Measurements from ENCODE around the gene SEMA4G.

DNA sequence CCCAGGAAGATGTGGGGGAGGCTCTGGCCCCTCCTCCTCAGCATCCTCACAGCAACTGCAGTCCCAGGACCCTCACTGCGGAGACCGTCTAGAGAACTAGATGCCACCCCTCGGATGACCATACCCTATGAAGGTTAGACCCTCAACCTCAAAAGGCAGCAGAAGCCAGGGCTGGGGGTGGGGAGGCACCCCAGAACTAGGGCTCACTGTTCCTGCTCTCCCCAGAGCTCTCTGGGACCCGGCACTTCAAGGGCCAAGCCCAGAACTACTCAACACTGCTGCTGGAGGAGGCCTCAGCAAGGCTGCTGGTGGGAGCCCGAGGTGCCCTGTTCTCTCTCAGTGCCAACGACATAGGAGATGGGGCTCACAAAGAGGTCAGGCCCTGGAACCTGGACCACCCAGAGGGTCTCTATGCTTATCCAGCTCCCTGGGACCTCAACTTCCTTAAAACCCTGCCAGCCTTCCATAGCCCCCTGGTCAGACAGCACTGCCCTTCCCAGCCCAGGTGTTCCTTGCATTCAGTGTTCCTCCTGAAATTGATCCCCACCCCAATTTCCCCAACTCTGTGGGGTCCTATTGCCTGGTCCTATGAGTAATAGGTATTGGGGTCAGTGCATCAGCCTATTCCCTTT, 3.7 kb downstream of the SEMA4G start:
- TF ChIP-seq SMC3 (IDR thresholded peaks at IDR 0.05; ENCODE audit: low read length), result no peak
- no peak for TF ChIP-seq FOXP1 (IDR thresholded peaks at IDR 0.05)
- no peak for TF ChIP-seq FOXP1 (CRISPR knock-in tag; IDR thresholded peaks at IDR 0.05)
- TF ChIP-seq IRF2 (CRISPR knock-in tag; IDR thresholded peaks at IDR 0.05), result no peak
- TF ChIP-seq SRF (IDR thresholded peaks at IDR 0.05; ENCODE audit: low read depth, low read length), result no peak
- no peak for TF ChIP-seq EP300 (IDR thresholded peaks at IDR 0.05; ENCODE audit: low read depth in 2 of 2, low read length in 2 of 2)
- no peak for TF ChIP-seq EP300 (CRISPR knock-in tag; IDR thresholded peaks at IDR 0.05; ENCODE audit: borderline replicate concordance)
